ENCODE results near the gene MEGF11. TPM values are rescaled to one million over a fixed set of nuclear protein-coding genes. Genes with fewer than 3 reads are reported as not detected.

MEGF11 gene
- total RNA-seq, 1 donor from 2014 or later, result not detected

DNA sequence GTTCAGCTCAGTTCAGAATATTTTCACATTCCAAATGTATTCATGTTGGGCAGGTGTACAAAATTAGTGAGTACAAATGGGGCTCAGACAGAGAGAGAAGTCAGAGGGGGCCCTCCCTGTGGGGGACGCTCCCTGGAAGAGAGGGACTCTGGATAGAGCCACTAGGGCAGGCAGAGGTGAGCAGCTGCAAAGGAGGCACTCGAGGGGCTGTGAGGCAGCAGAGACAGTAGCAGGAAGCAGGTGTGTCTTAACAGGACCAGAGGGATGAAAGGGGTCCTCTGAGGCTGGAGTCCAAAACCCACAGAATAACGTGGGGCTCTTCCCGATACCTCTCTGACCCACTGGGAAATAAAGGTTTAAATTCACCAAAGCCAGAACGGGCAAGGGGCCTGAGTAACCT lies 127.1 kb downstream of the MEGF11 start:
- Mint-ChIP-seq H3K36me3 (ENCODE audit: low read depth) (no peaks in the 10 kb centered on the region), H3K9me3 (ENCODE audit: low read depth) (no peaks in the 10 kb centered on the region), H3K27ac (ENCODE audit: unreplicated experiment) (no peak overlapping the region), H3K4me3 (ENCODE audit: unreplicated experiment) (no peak overlapping the region), H3K4me1 (ENCODE audit: low read depth) (no peaks in the 10 kb centered on the region), H3K27me3 (ENCODE audit: low read depth) (peaks cover 85% of the 10 kb centered on the region)
- TF ChIP-seq, protein P1, sequence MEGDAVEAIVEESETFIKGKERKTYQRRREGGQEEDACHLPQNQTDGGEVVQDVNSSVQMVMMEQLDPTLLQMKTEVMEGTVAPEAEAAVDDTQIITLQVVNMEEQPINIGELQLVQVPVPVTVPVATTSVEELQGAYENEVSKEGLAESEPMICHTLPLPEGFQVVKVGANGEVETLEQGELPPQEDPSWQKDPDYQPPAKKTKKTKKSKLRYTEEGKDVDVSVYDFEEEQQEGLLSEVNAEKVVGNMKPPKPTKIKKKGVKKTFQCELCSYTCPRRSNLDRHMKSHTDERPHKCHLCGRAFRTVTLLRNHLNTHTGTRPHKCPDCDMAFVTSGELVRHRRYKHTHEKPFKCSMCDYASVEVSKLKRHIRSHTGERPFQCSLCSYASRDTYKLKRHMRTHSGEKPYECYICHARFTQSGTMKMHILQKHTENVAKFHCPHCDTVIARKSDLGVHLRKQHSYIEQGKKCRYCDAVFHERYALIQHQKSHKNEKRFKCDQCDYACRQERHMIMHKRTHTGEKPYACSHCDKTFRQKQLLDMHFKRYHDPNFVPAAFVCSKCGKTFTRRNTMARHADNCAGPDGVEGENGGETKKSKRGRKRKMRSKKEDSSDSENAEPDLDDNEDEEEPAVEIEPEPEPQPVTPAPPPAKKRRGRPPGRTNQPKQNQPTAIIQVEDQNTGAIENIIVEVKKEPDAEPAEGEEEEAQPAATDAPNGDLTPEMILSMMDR (IDR thresholded peaks at IDR 0.05), result no peak
- DNase-seq (ENCODE audit: low spot score), result no peak

- H3K9me3 Mint-ChIP-seq (ENCODE audit: low read depth), result no peaks in the 10 kb centered on the region
- TF ChIP-seq, protein P1 (IDR thresholded peaks at IDR 0.05), result no peak
- no peak overlapping the region for H3K4me3 Mint-ChIP-seq (ENCODE audit: unreplicated experiment)
- no peak for DNase-seq (ENCODE audit: low spot score)
- no peaks in the 10 kb centered on the region for H3K36me3 Mint-ChIP-seq (ENCODE audit: low read depth)
- H3K27ac Mint-ChIP-seq (ENCODE audit: unreplicated experiment), result no peak overlapping the region
- H3K4me1 Mint-ChIP-seq (ENCODE audit: low read depth), result no peaks in the 10 kb centered on the region
- H3K27me3 Mint-ChIP-seq (ENCODE audit: low read depth), result peaks cover 84% of the 10 kb centered on the region
Measured at GRCh38 chr15:66126031-66126441, 127.5 kb downstream of the MEGF11 start.

- H3K9me3 Mint-ChIP-seq (ENCODE audit: low read depth), result no peaks in the 10 kb centered on the region
- no peak overlapping the region for H3K27ac Mint-ChIP-seq (ENCODE audit: unreplicated experiment)
- H3K27me3 Mint-ChIP-seq (ENCODE audit: low read depth), result peaks cover 83% of the 10 kb centered on the region
- no peaks in the 10 kb centered on the region for H3K4me1 Mint-ChIP-seq (ENCODE audit: low read depth)
- no peaks in the 10 kb centered on the region for H3K36me3 Mint-ChIP-seq (ENCODE audit: low read depth)
- no peak overlapping the region for H3K4me3 Mint-ChIP-seq (ENCODE audit: unreplicated experiment)
- DNase-seq (ENCODE audit: low spot score), result no peak
- TF ChIP-seq, protein P1 (IDR thresholded peaks at IDR 0.05), result no peak
Measured at GRCh38 chr15:66124651-66125050, 128.9 kb downstream of the MEGF11 start.

DNA sequence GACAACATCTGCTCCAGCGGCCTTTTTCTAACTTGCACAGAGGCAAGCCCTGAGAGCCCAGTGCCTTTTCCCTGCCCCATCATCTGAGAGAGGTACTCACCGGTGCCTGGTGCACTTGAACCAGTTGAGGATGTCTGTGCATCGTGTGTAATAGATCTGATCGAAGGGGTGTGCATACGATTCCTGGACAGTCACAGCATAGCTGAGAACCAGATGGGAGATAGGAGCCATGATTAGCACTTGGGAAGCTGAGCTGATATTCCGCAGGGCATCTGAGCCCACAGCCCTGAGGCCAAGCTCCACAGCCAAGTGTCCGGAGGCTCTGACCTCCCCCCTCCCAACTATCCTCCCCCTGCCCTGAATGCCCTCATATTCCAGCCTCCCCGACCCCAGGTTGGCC lies 129.8 kb downstream of the MEGF11 start:
- Mint-ChIP-seq H3K27me3 (ENCODE audit: low read depth) (peaks cover 78% of the 10 kb centered on the region), H3K9me3 (ENCODE audit: low read depth) (no peaks in the 10 kb centered on the region), H3K27ac (ENCODE audit: unreplicated experiment) (no peak overlapping the region), H3K36me3 (ENCODE audit: low read depth) (no peaks in the 10 kb centered on the region), H3K4me3 (ENCODE audit: unreplicated experiment) (no peak overlapping the region), H3K4me1 (ENCODE audit: low read depth) (no peaks in the 10 kb centered on the region)
- no peak for DNase-seq (ENCODE audit: low spot score)
- TF ChIP-seq, protein P1 (IDR thresholded peaks at IDR 0.05), result no peak

DNA sequence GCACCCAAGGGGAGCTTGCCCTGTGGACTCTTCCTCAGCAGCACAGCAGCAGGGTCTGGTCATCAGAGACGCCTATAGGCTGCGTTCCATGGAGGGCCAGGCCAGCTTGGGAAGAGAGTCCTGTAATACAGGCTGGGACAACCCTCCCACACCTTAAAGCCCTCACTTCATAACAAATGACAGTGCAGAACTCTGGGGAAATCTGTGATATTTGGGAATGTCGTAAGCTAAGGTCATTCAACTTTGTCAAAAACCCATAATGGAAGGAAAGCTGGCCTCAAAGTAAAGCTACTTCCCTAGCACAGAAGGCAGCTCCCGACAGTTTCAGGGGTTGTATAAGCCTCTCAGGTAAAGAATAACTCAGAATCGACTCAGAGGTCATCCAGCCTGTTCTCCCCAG lies 133.1 kb downstream of the MEGF11 start:
- TF ChIP-seq, protein P1 (IDR thresholded peaks at IDR 0.05), result no peak
- Mint-ChIP-seq H3K9me3 (ENCODE audit: low read depth) (no peaks in the 10 kb centered on the region), H3K36me3 (ENCODE audit: low read depth) (no peaks in the 10 kb centered on the region), H3K27me3 (ENCODE audit: low read depth) (peaks cover 73% of the 10 kb centered on the region), H3K4me3 (ENCODE audit: unreplicated experiment) (no peak overlapping the region), H3K4me1 (ENCODE audit: low read depth) (no peaks in the 10 kb centered on the region), H3K27ac (ENCODE audit: unreplicated experiment) (no peak overlapping the region)
- DNase-seq (ENCODE audit: low spot score), result no peak
